Measurements from ENCODE around the gene COX14.
A peak's percentile ranks its signal among the peaks of the same experiment; 100 is the strongest.

Gene COX14

GRCh38 chr12:50162230-50162629 is 50.2 kb downstream of the COX14 start:
- DNase-seq = peak; percentile 56

- no peak for DNase-seq
Measured at GRCh38 chr12:50164963-50165362, 52.9 kb downstream of the COX14 start.

GRCh38 chr12:50166799-50167048 is 54.7 kb downstream of the COX14 start:
- DNase-seq = no peak

GRCh38 chr12:50167049-50167828 is 55.2 kb downstream of the COX14 start, which contains the start of gene CERS5:
Gene CERS5 (minus strand): TSS chr12:50167369. CDS start chr12:50167297, 72 bp downstream.
- peak; percentile 99 for DNase-seq

All from fibroblast of skin of right quadriceps (primary cell).